ENCODE data around the gene PAM16.

The PAM16 gene

DNA sequence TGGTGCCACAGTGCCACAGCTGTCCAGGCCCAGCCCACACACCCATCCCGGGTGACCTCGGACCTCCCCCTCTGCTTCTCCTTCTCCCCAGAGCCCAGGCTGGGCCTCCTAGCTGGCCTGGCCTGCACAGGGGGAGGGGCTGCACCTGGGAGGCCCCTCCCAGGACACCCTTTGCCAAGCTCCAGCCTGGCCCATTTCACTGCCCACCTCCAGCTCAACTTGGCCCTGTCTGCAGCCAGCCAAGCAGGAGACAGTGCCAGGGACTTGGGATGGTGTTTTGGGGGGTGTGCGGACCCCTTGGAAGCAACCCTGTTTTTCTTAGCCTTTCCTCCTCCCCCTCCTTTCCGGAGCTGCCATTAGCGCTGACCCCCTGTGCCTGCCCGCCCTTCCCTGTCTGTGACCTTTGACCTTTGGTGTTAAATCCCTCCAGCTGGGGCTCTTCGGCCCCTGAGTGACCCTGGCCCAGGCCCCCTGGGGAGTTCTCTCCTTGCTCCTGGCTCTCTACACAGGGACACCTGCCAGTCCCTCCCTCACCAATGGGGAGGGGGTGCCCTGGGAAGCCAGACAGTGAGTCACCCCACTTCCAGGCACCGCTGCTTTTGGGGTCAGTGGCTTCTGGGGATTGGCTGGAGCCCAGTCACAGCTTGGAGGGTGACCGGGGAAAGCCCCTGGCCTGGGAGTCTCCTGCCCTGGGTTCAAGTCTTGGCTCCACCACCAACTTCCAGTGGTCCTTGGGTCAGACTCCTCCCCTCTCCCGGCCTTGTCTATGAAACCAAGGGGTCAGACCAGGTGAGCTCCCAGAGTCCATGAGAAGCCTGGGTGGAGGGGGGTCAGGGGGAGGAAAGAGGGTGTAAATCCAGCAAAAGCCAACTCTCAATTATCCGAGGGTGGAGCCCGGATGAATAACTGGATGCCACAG lies 33.3 kb downstream of the PAM16 start:
- no peak for DNase-seq

GRCh38 chr16:4316864-4317531 lies 34.1 kb downstream of the PAM16 start:
- peak in 1 of 2 experiments; percentile 22 for DNase-seq

- DNase-seq: no peak
Measured at GRCh38 chr16:4316108-4316863, 34.8 kb downstream of the PAM16 start.

- peak in 1 of 2 experiments; percentile 53 for DNase-seq
Measured at GRCh38 chr16:4315186-4316107, 35.7 kb downstream of the PAM16 start, which contains the start of gene GLIS2. Gene GLIS2, plus strand, starts transcription at chr16:4316067. Its CDS starts 16,214 bp downstream, at chr16:4332281.

DNA sequence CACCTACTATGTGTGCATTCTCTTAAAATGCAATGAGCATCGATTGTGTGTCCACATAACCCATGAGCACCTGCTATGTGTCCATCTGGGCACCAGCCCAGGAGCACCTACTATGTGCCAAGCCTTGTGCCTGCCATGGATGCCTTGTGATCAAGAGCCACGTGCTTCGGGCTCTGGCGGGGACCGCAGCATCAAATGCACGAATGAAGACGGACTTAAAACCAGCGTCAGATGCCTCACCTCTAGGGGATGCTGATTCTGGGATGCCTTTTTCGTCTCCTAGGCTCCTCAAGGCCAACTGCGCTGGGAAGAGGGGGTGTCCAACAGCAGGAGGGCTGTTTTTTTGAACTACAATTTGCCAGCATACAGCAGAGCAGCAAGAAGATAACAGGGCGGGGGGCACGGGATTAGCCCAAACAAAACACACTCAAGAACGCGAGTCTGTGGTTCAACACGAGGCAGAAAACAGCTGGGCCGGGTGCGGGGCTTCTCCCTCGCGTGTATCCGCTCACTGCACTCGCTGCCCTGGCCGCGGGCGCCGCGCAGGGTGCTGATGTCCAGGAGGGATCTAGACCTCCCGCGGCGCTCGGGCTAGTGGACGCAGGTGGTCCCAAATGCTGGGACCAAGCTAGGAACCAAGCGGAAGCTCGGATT lies 36.5 kb downstream of the PAM16 start:
- peak in 1 of 2 experiments; percentile 12 for DNase-seq

- no peak for DNase-seq
Measured at GRCh38 chr16:4313563-4314531, 37.3 kb downstream of the PAM16 start.

GRCh38 chr16:4309833-4310266 lies 41.3 kb downstream of the PAM16 start:
- no peak for DNase-seq

DNA sequence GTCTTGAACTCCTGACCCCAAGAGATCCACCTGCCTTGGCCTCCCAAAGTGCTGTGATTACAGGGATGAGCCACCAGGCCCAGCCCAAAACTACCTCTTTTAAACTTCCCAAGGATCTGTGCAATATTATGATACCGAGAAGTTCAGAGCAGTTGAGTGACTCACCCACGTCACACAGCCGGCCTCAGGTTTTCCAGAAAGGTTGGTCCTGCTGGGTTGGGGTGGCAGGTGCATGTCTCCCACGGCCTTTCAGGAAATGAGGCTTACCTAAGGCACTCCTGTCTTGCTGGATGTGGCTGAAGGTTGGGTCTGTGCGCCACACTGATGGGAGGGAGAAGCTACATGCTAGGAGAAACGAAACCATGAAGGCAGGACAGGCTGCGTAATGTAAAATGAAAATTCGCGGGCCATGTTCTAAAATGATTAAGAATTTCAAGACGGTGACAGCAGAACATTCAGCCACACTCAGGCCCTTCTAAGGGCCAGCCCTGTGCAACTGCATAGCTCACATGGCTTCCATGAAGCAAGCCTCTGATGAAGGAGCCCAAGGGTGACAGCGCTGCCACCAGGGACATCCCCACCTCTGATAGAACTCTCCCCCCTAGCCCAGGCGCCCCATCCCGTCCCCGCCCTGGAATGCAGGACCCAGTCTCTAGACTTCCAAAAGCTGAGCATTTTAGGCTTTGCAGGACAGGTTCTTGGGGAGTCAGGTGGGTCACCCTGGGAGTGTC lies 41.9 kb downstream of the PAM16 start:
- no peak for DNase-seq

DNA sequence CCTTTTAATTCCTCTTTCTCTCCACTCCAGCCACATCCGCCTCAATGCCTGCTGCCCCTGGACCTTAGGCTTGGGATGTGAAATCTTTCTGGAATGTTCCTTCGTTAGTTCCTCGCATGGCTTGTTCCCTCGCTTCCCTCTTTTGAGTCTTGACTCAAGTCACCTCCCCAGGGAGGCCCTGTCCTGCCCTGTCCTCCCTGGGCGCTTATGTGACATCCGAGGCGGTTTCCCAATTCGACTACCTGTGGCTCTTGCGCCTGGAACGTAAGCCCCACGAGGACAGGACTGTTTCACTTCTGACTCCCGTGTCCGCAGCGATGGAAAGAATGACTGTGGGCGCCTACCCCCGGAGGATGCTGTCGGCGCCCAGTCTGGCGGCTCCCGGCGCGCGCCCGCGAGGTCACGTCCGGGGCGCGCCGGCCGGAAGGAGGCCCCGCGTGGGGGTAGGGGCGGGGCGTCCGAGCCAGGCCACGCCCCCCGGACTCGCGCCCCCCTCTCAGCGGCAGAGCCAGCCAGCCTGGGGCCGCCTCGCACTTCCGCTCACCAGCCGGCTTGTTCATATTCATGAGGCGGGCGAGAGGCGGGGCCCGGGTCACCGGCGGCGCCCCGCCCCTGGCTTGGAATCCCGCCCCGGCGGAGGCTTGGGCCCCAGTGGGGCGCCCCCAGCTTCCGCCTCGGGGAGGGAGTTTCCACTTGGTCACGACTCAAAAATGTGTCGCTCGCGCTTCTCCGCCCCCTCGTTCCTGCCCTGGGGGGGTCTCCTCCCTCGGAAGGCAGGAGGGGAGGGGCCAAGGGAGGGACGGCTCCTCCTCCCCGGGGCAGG lies 43.7 kb downstream of the PAM16 start:
- DNase-seq: peak; percentile 70 to 79

GRCh38 chr16:4306470-4307214 lies 44.5 kb downstream of the PAM16 start:
- no peak for DNase-seq

DNA sequence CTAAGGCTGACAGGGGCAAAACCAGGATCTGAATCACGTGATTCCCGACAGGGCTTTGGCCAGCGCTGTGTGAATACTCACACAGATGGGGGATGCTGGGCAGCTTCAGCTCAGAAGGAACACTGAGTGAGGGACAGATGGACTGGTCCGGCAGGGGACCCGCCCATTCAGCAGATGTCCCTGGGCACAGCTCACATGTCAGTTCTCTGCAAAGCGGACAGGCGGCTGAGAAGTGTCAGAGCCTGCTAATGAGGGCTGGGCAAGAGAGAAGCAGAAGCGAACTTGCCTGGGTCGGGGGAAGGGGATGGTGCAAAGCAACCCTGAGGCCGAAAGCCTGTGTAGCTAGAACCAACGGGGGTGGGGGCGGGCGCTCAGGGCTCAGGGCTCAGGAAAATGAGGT lies 47.1 kb downstream of the PAM16 start:
- DNase-seq: peak in 1 of 2 experiments; percentile 69

- DNase-seq: no peak
Measured at GRCh38 chr16:4301968-4302367, 49.2 kb downstream of the PAM16 start.

DNA sequence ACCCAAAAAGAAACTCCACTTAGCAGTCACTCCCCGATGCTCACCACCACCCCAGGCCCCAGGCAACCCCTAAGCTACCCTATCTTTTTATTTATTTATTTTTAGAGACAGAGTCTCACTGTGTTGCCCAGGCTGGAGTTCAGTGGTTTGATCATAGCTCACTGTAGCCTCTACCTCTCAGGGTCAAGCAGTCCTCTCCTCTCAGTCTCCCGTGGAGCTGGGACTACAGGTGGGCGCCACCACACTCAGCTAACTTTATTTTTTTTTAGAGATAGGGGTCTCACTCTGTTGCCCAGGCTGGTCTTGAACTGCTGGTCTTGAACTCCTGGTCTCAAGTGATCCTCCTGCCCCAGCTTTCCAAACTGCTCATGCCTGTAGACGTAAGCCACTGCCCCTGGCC lies 49.9 kb downstream of the PAM16 start:
- DNase-seq: no peak

DNA sequence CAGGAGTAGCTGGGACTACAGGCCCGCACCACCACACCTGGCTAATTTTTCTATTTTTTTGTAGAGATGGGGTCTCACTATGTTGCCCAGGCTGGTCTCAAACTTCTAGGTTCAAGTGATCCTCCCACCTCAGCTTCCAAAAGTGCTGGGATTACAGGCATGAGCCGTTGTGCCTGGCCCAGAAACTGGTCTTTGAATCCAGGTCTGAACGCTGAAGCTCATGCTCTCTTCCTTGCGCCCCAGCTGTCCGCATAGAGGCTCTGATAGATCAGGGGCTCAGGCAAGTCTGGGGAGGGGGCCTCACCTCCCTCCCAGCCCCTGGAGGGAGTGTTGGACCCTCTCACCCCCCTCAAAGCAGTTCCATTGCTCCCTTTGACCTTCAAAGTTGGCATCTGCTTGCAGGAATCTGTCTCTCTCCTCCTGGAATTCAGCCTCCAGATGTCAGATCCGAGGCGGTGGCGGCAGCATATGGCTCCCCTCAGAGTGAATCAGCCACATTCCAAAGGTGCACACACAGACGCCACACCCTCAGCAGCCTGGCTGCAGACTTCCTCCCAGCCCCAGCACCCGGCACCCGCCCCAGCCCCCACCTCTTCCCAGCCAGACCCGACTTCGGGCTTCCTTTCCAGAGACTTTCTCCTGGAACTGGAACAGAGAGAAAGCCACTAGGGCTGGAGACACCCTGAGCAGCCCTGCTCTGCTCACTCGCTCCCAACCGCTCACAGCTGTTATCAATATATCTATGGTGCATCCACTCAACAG lies 52.2 kb downstream of the PAM16 start:
- peak in 1 of 2 experiments; percentile 65 for DNase-seq

DNA sequence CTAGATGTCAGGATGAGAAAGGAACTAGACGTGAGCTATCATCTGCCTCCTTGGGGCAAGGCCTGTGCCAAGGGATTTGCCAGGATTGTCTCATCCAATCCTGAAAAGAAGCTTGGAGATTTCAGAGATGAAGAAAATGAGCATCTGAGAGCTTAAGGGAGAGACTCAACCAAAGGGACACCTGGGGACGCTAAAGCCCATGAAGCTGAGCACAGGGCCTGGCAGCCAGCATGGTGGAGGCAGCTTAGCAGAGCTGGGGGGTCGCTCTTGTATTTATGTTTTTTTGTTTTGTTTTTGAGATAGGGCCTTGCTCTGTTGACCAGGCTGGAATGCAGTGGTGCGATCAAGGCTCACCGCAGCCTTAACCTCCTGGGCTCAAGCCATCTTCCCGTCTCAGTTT lies 53.6 kb downstream of the PAM16 start:
- DNase-seq: no peak

DNA sequence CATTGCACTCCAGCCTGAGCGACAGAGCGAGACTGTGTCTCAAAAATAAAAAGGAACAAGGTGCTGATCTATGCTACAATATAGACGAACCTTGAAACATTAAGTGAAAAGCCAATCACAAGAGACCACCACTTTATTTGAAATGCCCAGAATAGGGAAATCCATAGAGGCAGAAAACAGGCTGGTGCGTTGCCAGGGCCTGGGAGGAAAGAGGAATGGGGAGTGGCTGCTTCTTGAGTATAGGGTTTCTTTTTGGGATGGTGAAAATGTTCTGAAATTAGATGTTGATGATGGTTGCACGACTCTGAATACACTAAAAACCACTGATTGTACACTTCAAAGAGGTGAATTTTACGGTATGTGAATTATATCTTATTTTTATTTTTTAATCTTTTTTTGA lies 55.5 kb downstream of the PAM16 start:
- DNase-seq: no peak

Data from NCI-H446 (cell line).